Right kidney (tissue), 1 donor: Measurements from ENCODE around the gene SDK1.
"Not testable (repeated sequence)": the region's sequence is repeated elsewhere in the genome, so short reads cannot be mapped to it uniquely, and the experiment has no call there.

ENCODE experiments used
- DNase-seq: peaks from one replicate; pipeline ENCODE4 v3.0.0-alpha.2; 2016

Gene SDK1

GRCh38 chr7:3544202-3544601, 243.2 kb downstream of the SDK1 start:
- no peak for DNase-seq

GRCh38 chr7:3548815-3549214, 247.8 kb downstream of the SDK1 start:
- no peak for DNase-seq

- DNase-seq, result no peak
Measured at GRCh38 chr7:3549601-3550000, 248.5 kb downstream of the SDK1 start.

- DNase-seq, result no peak
Measured at GRCh38 chr7:3551536-3551935, 250.5 kb downstream of the SDK1 start.

- DNase-seq, result no peak
Measured at GRCh38 chr7:3552499-3552898, 251.4 kb downstream of the SDK1 start.

- DNase-seq, result peak; percentile 14
Measured at GRCh38 chr7:3558400-3558799, 257.3 kb downstream of the SDK1 start.

GRCh38 chr7:3559278-3559677, 258.2 kb downstream of the SDK1 start:
- DNase-seq, result no peak

GRCh38 chr7:3560495-3560894, 259.4 kb downstream of the SDK1 start:
- no peak for DNase-seq

- no peak for DNase-seq
Measured at GRCh38 chr7:3561932-3562331, 260.9 kb downstream of the SDK1 start.

- no peak for DNase-seq
Measured at GRCh38 chr7:3564231-3564630, 263.2 kb downstream of the SDK1 start.

GRCh38 chr7:3568516-3568915, 267.5 kb downstream of the SDK1 start:
- DNase-seq, result no peak

- no peak for DNase-seq
Measured at GRCh38 chr7:3569643-3570042, 268.6 kb downstream of the SDK1 start.

GRCh38 chr7:3573151-3573550, 272.1 kb downstream of the SDK1 start:
- DNase-seq, result no peak

GRCh38 chr7:3574386-3574785, 273.3 kb downstream of the SDK1 start:
- DNase-seq, result no peak

- no peak for DNase-seq
Measured at GRCh38 chr7:3575753-3576531, 274.9 kb downstream of the SDK1 start.

- no peak for DNase-seq
Measured at GRCh38 chr7:3578399-3578798, 277.3 kb downstream of the SDK1 start.

- no peak for DNase-seq
Measured at GRCh38 chr7:3579638-3580219, 278.7 kb downstream of the SDK1 start.

GRCh38 chr7:3582145-3582544, 281.1 kb downstream of the SDK1 start:
- DNase-seq, result not testable (repeated sequence)

- DNase-seq, result no peak
Measured at GRCh38 chr7:3585826-3586225, 284.8 kb downstream of the SDK1 start.

- no peak for DNase-seq
Measured at GRCh38 chr7:3588341-3588740, 287.3 kb downstream of the SDK1 start.

- no peak for DNase-seq
Measured at GRCh38 chr7:3589752-3590151, 288.7 kb downstream of the SDK1 start.

GRCh38 chr7:3591219-3591618, 290.2 kb downstream of the SDK1 start:
- no peak for DNase-seq

- no peak for DNase-seq
Measured at GRCh38 chr7:3591944-3592343, 290.9 kb downstream of the SDK1 start.

- no peak for DNase-seq
Measured at GRCh38 chr7:3592401-3593134, 291.5 kb downstream of the SDK1 start.
